T-helper 9 cell (primary cell): ENCODE results near the gene PLAA.
A peak's percentile ranks its signal among the peaks of the same experiment; 100 is the strongest.
"Not testable (repeated sequence)": the region's sequence is repeated elsewhere in the genome, so short reads cannot be mapped to it uniquely, and the experiment has no call there.

Source experiments
- DNase-seq: peaks from one replicate; pipeline ENCODE4 v3.0.0-alpha.2; 2020

PLAA gene

DNA sequence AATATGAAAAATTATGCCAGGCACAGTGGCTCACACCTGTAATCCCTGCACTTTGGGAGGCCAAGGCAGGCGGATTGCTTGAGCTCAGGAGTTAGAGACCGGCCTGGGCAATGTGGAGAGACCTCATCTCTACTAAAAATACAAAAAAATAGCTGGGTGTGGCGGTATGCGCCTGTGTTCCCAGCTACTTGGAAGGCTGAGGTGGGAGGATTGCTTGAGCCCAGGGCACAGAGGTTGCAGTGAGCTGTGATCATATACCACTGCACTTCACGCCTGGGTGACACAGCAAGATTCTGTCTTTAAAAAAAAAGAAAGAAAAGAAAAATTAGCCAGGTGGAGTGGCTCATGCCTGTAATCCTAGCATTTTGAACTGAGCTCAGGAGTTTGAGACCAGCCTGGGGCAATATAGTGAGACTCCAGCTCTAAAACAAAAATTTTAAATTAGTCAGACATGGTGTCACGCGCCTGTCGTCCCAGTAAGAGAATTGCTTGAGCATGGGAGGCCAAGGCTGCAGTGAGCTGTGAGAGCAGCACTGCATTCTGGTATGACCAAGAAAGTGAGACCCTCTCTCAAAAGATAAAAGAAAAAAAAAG is 18.0 kb downstream of the PLAA start:
- DNase-seq, result no peak

DNA sequence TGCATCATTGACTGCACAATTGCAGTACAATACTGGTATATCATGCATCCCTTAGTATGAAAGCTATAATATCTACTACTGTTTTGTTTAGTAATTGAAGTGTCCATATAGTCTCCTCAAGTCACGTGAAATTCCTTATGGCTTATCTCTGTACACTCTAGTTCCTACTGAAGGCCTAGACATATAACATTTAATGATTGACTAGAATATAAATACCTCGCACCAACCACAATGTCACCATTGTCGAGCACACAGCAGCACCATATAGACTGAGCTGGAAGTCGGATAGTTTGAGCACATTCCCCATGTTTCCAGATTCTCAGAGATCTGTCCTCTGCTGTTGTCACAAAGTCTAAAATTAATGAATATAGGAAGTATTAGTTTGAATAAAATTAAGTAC is 21.4 kb downstream of the PLAA start:
- DNase-seq, result no peak

DNA sequence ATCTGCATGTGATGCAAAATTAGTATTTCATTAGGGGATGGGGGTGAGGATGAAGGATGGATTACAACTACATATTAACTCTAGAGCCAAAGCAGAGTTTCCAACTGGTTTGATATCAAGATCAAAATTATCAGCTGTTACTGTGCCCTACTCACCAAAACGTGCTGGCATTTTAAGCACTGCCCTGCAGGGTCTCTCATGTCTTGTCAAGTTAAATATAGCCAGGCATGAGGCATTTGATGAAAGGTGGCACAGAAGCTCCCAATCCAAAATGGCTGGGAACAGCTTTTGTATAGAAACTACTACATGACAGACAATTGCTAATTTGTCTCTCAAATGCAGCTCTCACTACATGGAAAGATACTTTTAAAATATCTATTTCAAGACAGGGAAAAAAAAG is 27.3 kb downstream of the PLAA start:
- no peak for DNase-seq

DNA sequence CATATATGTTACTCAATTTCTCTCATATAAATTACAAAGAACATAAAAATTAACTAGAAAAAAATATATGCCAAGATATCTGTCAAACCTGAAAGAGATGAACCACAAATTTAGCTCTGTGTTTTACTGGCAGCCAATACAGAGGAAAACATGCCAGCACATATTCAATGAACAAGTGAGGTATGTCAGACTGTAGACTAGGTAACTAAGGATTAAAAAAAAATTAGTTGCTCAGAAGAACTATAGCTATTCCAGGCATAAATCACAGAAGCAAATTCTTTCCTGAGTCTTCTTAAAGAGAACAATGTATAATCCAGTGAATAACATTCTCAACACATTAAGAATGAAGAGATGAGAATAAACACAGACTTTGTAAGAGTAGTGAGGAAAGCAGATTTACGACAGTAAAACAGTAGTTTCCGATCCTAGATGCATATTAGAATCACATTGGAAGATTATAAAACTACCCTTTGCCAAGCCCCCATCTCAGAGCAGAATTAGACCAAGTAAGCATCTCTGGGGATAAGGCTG is 33.8 kb downstream of the PLAA start:
- no peak for DNase-seq

DNA sequence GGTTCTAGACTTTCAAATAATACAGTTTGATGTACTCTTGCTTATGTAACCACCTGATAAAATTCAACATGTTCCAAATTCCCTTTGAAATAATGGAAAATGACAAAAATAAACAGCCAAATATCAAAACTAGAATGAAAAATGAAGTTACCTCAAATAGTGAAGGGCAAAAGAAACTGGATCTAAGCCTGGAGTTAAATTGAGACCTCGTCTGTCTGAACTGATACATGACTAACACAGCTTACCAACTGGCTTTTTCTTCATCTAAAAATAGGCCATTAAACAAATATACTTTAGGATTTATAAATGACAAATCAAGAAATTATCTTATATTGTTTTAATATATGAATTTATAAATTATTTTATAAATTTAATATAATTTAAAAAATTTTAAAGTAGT is 42.4 kb downstream of the PLAA start:
- no peak for DNase-seq

DNA sequence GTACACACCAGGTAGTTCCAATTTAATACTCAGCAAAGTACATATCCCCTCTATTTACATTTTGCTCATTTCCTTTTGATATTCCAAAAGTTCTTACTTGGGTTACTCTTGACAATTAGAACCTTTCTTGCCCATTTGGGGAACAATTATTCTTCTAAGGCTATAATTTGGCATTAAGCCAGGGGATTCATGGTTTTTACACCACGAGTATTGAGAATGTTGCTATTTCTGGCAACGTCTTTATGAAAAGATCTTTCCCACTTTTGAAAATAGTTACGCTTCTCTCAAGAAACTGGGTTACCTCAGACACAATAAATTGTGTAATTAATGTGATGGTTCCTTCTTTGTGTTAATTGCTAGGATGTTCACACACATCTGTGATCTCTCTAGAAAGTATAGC is 43.0 kb downstream of the PLAA start:
- no peak for DNase-seq

DNA sequence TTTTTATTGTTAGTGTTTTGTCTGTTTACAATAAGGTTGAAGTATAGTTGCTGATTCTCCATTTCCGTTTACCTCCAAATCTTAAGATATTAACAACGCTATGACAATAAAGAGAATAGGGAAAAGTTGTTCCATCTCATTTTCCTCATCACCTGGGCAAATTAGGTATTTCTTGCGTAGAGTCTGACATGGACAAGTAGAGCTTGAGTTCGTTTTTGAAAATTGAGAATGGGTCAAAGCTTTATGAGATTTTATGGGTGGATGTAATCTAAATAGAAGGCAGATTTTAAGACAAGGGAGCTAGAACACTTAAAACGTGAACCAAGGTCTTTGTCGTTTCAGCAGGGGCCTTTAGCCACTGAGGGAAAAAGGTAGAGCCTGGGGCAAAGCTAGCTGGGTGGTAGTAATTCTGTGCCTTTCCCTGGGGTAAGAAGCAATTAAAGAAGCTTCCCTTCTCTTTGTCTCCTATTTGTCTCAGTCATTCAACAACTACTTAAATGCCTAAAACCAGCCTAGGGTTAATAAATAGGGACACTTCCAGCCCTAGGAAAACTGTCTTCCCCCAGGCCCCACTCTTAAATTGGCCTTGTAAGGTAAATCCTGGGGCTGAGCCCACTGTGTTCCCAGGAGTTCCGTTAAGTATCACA is 53.9 kb downstream of the PLAA start:
- no peak for DNase-seq

DNA sequence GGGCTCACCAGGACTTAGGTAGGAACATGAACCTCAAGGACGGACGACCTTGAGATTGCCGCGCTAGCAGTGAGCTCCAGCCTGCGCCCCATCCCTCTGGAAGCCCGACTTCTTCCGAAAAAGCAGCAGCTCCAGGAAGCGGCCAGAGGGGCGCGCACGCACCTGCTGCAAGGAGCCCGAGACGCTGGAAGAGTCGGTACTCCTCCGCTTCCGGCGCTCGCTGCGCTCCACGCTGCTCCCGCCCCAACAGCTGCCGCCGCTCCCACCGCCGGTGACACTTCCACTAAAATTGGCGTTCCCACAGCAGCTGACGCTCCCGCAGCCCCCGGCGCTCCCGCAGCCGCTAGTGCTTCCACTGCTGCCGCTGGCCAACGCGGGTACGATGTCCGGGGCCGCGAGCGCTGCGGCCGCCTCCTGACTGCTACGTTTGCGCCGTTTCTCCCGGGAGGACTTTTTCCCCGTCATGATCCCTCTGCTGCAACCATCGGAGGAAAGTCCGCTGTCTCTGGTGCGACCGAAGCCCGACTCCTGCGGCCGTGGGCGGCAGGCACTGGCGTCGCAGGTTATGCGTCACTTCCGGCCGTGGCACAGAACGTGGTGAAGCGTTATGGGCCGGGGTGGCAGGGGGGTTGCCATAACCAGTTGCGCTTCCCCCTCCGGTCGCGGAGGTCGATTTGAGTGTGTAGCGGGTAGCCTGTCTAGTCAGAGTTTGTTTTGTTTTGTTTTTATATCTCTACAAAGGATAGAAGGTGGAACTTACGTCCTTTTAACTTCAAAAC is 54.6 kb downstream of the PLAA start, which contains the start of gene CAAP1:
TSS of gene CAAP1 (minus strand) at position 552 of the 779 bp plus-strand sequence. CDS start at position 465, 87 bp downstream.
- peak; percentile 90 for DNase-seq

DNA sequence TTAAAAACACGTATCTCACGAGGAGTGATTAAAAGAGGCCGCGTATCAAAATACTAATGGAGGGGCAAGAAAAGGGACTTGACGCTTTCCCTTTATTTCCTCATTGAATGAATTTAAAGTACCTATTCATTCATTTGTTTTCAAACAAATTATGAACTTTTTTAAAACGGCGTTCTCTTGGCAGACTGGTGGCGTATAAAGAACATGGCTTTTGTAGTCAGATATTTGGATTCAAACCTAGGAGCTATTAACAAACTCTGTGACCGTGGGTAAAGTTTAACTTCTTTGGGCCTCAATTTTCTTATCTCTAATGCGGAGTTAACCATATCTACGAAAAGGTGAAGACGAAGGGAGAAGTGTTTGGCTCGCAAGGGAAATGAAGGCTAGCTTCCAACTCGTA is 55.3 kb downstream of the PLAA start:
- no peak for DNase-seq

DNA sequence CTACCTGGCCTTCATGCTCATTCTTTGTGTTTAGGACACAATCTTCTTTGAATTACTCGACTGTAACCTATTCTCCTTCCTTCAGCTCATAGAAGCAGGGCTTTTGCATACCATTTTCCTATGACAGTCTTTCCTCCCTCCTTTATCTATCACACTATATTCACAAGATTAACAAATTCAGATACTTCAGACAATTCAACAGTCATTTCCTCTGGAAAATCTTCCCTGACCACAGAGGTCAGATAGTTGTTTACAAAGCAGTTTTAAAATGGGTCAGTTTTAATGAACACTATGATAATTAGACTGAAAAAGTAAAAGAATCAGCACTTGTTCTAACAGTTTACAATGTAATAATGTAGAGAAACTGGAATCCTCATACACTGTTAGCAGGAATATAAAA is 58.8 kb downstream of the PLAA start:
- no peak for DNase-seq

DNA sequence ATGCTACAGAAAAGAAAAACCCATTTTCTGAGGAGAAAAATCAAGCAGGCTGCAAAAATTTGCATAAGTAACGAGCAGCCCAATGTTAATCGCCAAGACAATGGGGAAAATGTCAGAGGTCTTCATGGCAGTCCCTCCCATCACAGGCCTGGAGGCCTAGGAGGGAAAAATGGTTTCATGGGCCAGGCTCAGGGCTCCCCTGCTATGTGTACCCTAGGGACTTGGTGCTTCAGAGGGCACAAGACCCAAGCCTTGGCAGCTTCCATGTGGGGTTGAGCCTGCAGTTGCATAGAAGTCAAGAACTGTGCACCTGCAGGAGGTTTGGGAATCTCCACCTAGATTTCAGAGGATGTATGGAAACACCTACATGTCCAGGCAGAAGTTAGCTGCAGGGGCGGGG is 64.9 kb downstream of the PLAA start:
- DNase-seq, result no peak

DNA sequence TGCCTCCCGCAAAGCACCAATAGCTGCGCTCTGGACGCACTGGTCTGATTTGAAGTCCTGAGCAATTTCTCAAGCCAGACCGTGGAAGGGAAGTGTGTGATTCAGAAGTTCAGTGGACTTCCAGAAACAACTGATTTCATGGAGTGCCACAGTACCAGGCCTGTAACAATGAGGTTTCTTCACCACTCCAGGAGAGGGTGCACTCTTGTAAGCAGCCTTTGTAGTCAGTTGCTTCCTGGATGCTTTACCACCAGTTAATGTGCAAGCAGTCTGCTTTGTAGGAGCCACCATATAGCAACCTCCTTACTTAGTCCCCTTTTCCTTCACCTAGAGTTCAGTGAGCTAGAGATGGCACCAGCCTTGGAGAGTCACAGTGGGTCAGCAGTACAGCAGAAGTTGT is 66.8 kb downstream of the PLAA start:
- no peak for DNase-seq

DNA sequence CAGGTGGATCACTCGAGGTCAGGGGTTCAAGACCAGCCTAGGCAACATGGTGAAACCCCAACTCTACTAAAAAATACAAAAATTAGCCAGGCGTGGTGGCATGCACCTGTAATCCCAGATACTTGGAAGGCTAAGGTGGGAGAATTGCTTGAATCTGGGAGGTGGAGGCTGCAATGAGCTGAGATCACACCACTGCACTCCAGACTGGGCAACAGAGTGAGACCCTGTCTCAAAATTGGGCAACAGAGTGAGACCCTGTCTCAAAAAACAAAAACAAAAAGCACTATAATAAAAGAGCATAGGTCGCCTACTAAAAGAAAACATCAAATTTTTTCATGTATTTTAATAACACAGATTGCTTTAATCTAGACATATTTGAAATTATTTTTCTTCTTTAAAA is 71.9 kb downstream of the PLAA start:
- not testable (repeated sequence) for DNase-seq

DNA sequence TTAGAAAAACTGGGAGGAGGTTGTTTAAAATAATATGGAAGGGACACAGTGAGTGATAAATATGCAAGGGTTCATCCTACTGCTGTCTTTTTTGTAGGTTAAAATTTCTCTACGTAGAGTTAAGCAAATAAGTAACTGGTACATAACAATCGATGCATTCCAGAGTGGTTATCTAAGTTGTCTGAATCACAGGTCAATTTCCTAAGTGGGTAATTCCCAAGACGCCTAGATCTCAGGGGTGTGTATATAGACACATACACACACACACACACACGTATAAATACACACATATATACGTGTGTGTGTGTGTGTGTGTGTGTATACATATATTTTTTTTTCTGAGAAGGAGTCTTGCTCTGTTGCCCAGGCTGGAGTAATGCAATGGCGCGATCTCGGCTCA is 76.8 kb downstream of the PLAA start:
- DNase-seq, result no peak

DNA sequence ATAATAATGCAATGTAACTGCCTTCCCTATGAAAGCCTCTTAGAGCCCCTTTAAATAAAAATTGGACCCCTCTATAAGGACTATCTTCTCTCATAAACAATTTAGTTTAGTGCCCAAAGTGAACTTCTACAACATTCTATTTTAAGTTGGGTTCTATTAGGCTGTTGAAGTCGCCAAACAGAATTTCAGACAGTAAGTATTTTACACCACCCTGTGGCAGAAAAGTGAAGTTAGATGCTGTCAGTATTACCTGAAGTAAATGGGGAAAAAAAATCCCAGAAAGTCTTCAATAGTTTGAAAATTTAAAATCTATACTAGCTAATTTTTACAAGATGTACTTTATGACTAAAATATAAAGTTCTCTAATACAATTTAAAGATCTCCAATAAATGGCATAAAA is 84.0 kb downstream of the PLAA start:
- no peak for DNase-seq

DNA sequence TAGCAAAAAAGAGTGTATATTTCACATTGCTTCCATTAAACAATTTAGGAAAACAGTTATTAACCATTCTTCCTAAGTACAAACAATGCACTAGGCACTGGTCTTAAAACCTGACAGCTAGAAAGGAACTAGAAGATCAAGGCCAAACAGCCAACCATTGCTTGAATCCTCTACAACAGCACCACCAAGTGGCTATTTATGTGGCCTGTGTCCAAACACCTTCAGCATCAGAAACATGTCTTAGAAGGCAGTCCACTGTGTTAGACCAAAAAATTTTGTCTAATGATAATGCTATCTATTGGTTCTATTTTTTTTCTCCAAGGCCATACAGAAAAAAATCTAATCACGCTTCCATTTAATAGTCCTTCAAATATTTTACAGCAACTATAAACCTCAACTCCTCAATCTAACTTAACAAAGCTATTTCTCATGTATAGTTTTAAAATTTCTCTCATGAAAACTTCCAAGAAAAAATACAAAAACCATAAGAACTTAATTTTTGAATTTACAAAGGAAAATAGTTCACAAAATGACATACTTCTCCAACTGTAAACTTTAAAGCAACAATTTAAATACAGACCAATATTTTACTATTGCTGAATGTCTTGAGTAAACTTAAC is 90.5 kb downstream of the PLAA start:
- no peak for DNase-seq
